KMS-11 (cell line): Measurements from ENCODE around the gene KIF26B.

Experiments used
- H2AFZ ChIP-seq: fragments of 200-600 bp; sonication (generic); 2 replicates; pipeline ENCODE4 v1.6.1; 2016; ENCODE audit warnings: antibody characterized with exemption, mixed run types, low read depth
- H3K27ac ChIP-seq: fragments of 200-600 bp; sonication (generic); 2 replicates; pipeline ENCODE4 v1.6.1; 2016; ENCODE audit warnings: mild to moderate bottlenecking, mixed run types
- H3K27me3 ChIP-seq: fragments of 200-600 bp; sonication (generic); 2 replicates; pipeline ENCODE4 v1.6.1; 2017; ENCODE audit warnings: mild to moderate bottlenecking, low read depth, mixed run types, moderate library complexity; ENCODE audit not compliant: insufficient read depth
- H3K36me3 ChIP-seq: fragments of 200-600 bp; sonication (generic); 2 replicates; pipeline ENCODE4 v1.6.1; 2017; ENCODE audit warnings: mild to moderate bottlenecking, mixed run types; ENCODE audit not compliant: insufficient read depth
- H3K4me1 ChIP-seq: fragments of 200-600 bp; sonication (generic); 2 replicates; pipeline ENCODE4 v1.6.1; 2016; ENCODE audit warnings: mild to moderate bottlenecking, low read depth, mixed run types; ENCODE audit not compliant: poor library complexity, severe bottlenecking
- H3K4me2 ChIP-seq: fragments of 200-600 bp; sonication (generic); 2 replicates; pipeline ENCODE4 v1.7.0; 2016; ENCODE audit warnings: mild to moderate bottlenecking, mixed run types
- H3K4me3 ChIP-seq: fragments of 200-600 bp; sonication (generic); IDR thresholded peaks from 2 replicates; pipeline ENCODE4 v1.6.1; 2017; ENCODE audit warnings: low read depth, low read length, mixed read lengths; ENCODE audit not compliant: insufficient read depth
- H3K79me2 ChIP-seq: fragments of 200-600 bp; sonication (generic); 2 replicates; pipeline ENCODE4 v1.6.1; 2016; ENCODE audit warnings: low read depth, mixed run types; ENCODE audit not compliant: insufficient read depth
- H3K9ac ChIP-seq: fragments of 200-600 bp; sonication (generic); 2 replicates; pipeline ENCODE4 v1.6.1; 2016; ENCODE audit warnings: mild to moderate bottlenecking, mixed run types
- H4K20me1 ChIP-seq: fragments of 200-600 bp; sonication (generic); 2 replicates; pipeline ENCODE4 v1.6.1; 2016; ENCODE audit warnings: mild to moderate bottlenecking, mixed run types; ENCODE audit not compliant: insufficient read depth
- CTCF ChIP-seq: fragments of 200-600 bp; sonication (generic); conservative IDR thresholded peaks from 2 replicates; pipeline ENCODE4 v1.6.1; 2017; ENCODE audit warnings: low read depth, mild to moderate bottlenecking, antibody characterized with exemption, low read length, moderate library complexity, mixed read lengths

The KIF26B gene

GRCh38 chr1:245560316-245560859 is 405.6 kb downstream of the KIF26B start:
- Histone ChIP-seq H3K9ac (no peak overlapping the region), H4K20me1 (no peaks in the 10 kb centered on the region), H3K4me1 (no peaks in the 10 kb centered on the region), H3K4me3 (no peak overlapping the region), H3K4me2 (no peak overlapping the region), H3K36me3 (no peaks in the 10 kb centered on the region), H2AFZ (no peak overlapping the region), H3K27ac (no peak overlapping the region), H3K27me3 (no peaks in the 10 kb centered on the region), H3K79me2 (no peaks in the 10 kb centered on the region)
- no peak for TF ChIP-seq CTCF

- no peaks in the 10 kb centered on the region for H3K27me3 ChIP-seq
- no peaks in the 10 kb centered on the region for H3K4me1 ChIP-seq
- H3K4me2 ChIP-seq = no peak overlapping the region
- no peaks in the 10 kb centered on the region for H3K36me3 ChIP-seq
- no peak for TF ChIP-seq CTCF
- no peak overlapping the region for H3K9ac ChIP-seq
- no peak overlapping the region for H3K4me3 ChIP-seq
- H3K27ac ChIP-seq = no peak overlapping the region
- no peaks in the 10 kb centered on the region for H4K20me1 ChIP-seq
- no peaks in the 10 kb centered on the region for H3K79me2 ChIP-seq
- no peak overlapping the region for H2AFZ ChIP-seq
These were observed 407.0 kb downstream of the KIF26B start for GRCh38 chr1:245561665-245562234.

GRCh38 chr1:245566134-245566533 is 411.3 kb downstream of the KIF26B start:
- Histone ChIP-seq H3K27me3 (no peaks in the 10 kb centered on the region), H3K4me3 (no peak overlapping the region), H3K4me1 (no peaks in the 10 kb centered on the region), H3K79me2 (no peaks in the 10 kb centered on the region), H3K9ac (no peak overlapping the region), H3K27ac (no peak overlapping the region), H3K4me2 (no peak overlapping the region), H3K36me3 (no peaks in the 10 kb centered on the region), H4K20me1 (no peaks in the 10 kb centered on the region), H2AFZ (no peak overlapping the region)
- TF ChIP-seq CTCF = no peak

- no peak overlapping the region for H2AFZ ChIP-seq
- no peaks in the 10 kb centered on the region for H3K36me3 ChIP-seq
- H3K4me2 ChIP-seq = no peak overlapping the region
- H4K20me1 ChIP-seq = no peaks in the 10 kb centered on the region
- no peak overlapping the region for H3K27ac ChIP-seq
- H3K4me1 ChIP-seq = no peaks in the 10 kb centered on the region
- H3K79me2 ChIP-seq = no peaks in the 10 kb centered on the region
- H3K9ac ChIP-seq = no peak overlapping the region
- H3K4me3 ChIP-seq = no peak overlapping the region
- TF ChIP-seq CTCF = no peak
- H3K27me3 ChIP-seq = no peaks in the 10 kb centered on the region
These were observed 412.2 kb downstream of the KIF26B start for GRCh38 chr1:245566952-245567351.
